ENCODE results near the gene FAM241A. TPM values are rescaled to one million over a fixed set of nuclear protein-coding genes. Genes with fewer than 3 reads are reported as not detected.
A peak's percentile ranks its signal among the peaks of the same experiment; 100 is the strongest.

FAM241A gene
- total RNA-seq, 1 experiment from 2014 or later = 0.90 TPM

DNA sequence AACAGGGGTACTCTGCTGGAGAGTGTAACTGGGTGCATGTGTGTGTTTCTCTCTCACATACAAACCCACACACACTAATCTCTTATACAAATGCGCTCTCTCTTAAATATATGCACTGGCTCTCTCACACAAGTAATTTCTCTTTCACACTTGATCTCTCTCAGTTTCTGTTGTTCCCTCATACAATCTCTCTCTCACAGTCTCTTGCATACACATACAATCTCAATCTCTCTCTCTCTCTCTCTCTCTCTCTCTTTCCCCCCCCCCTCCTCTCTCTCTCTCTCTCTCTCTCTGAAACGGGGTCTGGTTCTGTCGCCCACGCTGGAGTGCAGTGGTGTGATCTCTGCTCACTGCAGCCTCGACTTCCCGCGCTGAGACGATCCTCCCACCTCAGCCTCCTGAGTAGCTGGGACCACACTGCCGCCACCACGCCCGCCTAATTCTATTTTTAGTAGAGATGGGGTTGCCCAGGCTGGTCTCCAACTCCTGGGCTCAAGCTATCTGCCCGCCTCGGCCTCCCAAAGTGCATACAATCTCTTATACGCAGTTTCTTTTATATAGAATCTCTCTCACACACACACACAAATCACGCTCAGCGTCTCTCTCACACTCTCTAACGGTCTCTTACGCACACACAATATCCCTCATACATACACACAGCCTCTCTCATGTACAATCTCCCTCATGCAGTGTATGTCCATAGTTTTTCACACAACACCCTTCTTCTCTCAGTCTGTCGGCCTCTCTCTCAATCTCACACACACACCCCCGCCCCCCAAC lies 518 bp upstream of the FAM241A start:
- H3K36me3 ChIP-seq (ENCODE audit: control insufficient read depth, insufficient read depth, low read length) = no peaks in the 10 kb centered on the region
- TF ChIP-seq POLR2AphosphoS5 (IDR thresholded peaks at IDR 0.05; ENCODE audit: low read depth, low read length) (no peak), SIN3A (IDR thresholded peaks at IDR 0.05; ENCODE audit: borderline replicate concordance, insufficient read depth, low read depth, low read length) (no peak), TCF7L2 (IDR thresholded peaks at IDR 0.05; ENCODE audit: low read depth, low read length) (no peak)
- TF ChIP-seq, protein P1, sequence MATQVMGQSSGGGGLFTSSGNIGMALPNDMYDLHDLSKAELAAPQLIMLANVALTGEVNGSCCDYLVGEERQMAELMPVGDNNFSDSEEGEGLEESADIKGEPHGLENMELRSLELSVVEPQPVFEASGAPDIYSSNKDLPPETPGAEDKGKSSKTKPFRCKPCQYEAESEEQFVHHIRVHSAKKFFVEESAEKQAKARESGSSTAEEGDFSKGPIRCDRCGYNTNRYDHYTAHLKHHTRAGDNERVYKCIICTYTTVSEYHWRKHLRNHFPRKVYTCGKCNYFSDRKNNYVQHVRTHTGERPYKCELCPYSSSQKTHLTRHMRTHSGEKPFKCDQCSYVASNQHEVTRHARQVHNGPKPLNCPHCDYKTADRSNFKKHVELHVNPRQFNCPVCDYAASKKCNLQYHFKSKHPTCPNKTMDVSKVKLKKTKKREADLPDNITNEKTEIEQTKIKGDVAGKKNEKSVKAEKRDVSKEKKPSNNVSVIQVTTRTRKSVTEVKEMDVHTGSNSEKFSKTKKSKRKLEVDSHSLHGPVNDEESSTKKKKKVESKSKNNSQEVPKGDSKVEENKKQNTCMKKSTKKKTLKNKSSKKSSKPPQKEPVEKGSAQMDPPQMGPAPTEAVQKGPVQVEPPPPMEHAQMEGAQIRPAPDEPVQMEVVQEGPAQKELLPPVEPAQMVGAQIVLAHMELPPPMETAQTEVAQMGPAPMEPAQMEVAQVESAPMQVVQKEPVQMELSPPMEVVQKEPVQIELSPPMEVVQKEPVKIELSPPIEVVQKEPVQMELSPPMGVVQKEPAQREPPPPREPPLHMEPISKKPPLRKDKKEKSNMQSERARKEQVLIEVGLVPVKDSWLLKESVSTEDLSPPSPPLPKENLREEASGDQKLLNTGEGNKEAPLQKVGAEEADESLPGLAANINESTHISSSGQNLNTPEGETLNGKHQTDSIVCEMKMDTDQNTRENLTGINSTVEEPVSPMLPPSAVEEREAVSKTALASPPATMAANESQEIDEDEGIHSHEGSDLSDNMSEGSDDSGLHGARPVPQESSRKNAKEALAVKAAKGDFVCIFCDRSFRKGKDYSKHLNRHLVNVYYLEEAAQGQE (IDR thresholded peaks at IDR 0.05; ENCODE audit: insufficient read depth in 1 of 2, low read depth in 2 of 2, low read length in 1 of 2) = no peak
- TF ChIP-seq, protein P2, sequence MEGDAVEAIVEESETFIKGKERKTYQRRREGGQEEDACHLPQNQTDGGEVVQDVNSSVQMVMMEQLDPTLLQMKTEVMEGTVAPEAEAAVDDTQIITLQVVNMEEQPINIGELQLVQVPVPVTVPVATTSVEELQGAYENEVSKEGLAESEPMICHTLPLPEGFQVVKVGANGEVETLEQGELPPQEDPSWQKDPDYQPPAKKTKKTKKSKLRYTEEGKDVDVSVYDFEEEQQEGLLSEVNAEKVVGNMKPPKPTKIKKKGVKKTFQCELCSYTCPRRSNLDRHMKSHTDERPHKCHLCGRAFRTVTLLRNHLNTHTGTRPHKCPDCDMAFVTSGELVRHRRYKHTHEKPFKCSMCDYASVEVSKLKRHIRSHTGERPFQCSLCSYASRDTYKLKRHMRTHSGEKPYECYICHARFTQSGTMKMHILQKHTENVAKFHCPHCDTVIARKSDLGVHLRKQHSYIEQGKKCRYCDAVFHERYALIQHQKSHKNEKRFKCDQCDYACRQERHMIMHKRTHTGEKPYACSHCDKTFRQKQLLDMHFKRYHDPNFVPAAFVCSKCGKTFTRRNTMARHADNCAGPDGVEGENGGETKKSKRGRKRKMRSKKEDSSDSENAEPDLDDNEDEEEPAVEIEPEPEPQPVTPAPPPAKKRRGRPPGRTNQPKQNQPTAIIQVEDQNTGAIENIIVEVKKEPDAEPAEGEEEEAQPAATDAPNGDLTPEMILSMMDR (IDR thresholded peaks at IDR 0.05) = no peak
- H3K27me3 ChIP-seq (ENCODE audit: control insufficient read depth, insufficient read depth, low read length) = no peaks in the 10 kb centered on the region
- ChIA-PET CTCF (no interaction called here), POLR2A (no interaction called here)
- DNase-seq (ENCODE audit: low read depth, low spot score) (peak; percentile 28), ATAC-seq (peak; percentile 20)
- H3K27ac ChIP-seq (ENCODE audit: low read length) = 0 out of 2 replicates have a peak overlapping the region, but pooled peaks have one; percentile 59
- H3K4me1 ChIP-seq (ENCODE audit: control insufficient read depth, insufficient read depth, low read length) = no peaks in the 10 kb centered on the region
- no TSS peak for BruUV-seq (replicated peaks)
- in situ Hi-C loops (cut with HindIII; ENCODE audit: low pct_unique_long_range_greater_than_20kb, low sequenced_read_pairs) (no loop called here), intact Hi-C loops (cut with micrococcal nuclease; ENCODE audit: unreplicated experiment) (no loop called here)
- H3K4me3 ChIP-seq (ENCODE audit: low read depth in 2 of 2, low read length in 2 of 2) = peak overlapping the region; percentile 64 to 69
- H3K9me3 ChIP-seq (ENCODE audit: control insufficient read depth, insufficient read depth, low read depth, low read length) = no peaks in the 10 kb centered on the region

GRCh38 chr4:112145790-112146501 lies 692 bp downstream of the FAM241A start:
- H3K4me3 ChIP-seq (ENCODE audit: low read depth in 2 of 2, low read length in 2 of 2) = peak overlapping the region; percentile 64 to 83
- ATAC-seq (peak; percentile 80), DNase-seq (ENCODE audit: low read depth, low spot score) (no peak)
- no peak for TF ChIP-seq TCF7L2 (IDR thresholded peaks at IDR 0.05; ENCODE audit: low read depth, low read length)
- TF ChIP-seq, protein P2 (IDR thresholded peaks at IDR 0.05) = no peak; the same call in 1 of the 2 replicates
- TF ChIP-seq, protein P1 (IDR thresholded peaks at IDR 0.05; ENCODE audit: insufficient read depth in 1 of 2, low read depth in 2 of 2, low read length in 1 of 2) = no peak
- TF ChIP-seq SIN3A (IDR thresholded peaks at IDR 0.05; ENCODE audit: borderline replicate concordance, insufficient read depth, low read depth, low read length) = no peak
- TF ChIP-seq POLR2AphosphoS5 (IDR thresholded peaks at IDR 0.05; ENCODE audit: low read depth, low read length) = no peak
- H3K27me3 ChIP-seq (ENCODE audit: control insufficient read depth, insufficient read depth, low read length) = no peaks in the 10 kb centered on the region
- H3K27ac ChIP-seq (ENCODE audit: low read length) = peak overlapping the region; percentile 63; the same call in 1 of the 2 replicates
- in situ Hi-C loops (cut with HindIII; ENCODE audit: low pct_unique_long_range_greater_than_20kb, low sequenced_read_pairs) (no loop called here), intact Hi-C loops (cut with micrococcal nuclease; ENCODE audit: unreplicated experiment) (no loop called here)
- H3K36me3 ChIP-seq (ENCODE audit: control insufficient read depth, insufficient read depth, low read length) = no peaks in the 10 kb centered on the region
- ChIA-PET POLR2A (no interaction called here), CTCF (no interaction called here)
- BruUV-seq (replicated peaks) = no TSS peak
- no peaks in the 10 kb centered on the region for H3K9me3 ChIP-seq (ENCODE audit: control insufficient read depth, insufficient read depth, low read depth, low read length)
- H3K4me1 ChIP-seq (ENCODE audit: control insufficient read depth, insufficient read depth, low read length) = no peaks in the 10 kb centered on the region

All from Panc1 (cell line).